ENCODE measurements around the gene STARD3NL. TPM values are rescaled to one million over a fixed set of nuclear protein-coding genes. Genes with fewer than 3 reads are reported as not detected.

Gene STARD3NL
- polyA plus RNA-seq, 3 donors: 36.6 to 100 (median 86.8) TPM

DNA sequence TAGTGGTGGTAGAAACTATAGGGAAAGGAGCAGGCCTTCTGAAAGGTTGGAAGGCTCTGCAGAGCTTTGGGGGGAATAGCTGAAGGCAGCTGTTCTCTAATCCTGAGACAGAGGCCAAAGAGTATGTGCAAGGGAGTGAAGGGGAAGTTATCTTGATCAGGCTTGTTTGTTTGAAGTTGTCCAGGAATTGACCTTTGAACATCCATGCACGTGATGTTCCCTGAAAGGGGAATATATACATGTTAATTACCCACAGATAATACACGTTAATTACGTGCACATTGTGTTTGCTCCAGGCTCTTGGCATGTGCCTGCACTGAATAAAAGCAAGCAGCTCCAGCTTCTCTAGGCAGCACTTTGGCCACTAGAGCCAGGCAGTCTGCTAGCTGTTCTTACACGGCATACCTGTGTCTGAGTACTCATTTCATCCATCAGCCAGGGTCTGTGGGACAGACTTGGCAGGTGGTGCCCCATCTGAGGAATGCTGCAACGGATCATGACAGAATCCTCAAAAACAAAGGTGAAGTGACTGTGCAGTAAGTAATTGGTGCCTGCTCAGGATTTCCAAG is 18.0 kb upstream of the STARD3NL start:
- Histone ChIP-seq H3K27ac (ENCODE audit: low read depth in 1 of 2, low read length in 2 of 2) (no peak overlapping the region), H3K9ac (ENCODE audit: insufficient read depth, low read length, poor library complexity, severe bottlenecking) (no peak overlapping the region), H4K20me1 (ENCODE audit: insufficient read depth, low read length) (no peaks in the 10 kb centered on the region), H3K4me3 (replicated peaks in 1 of 3; ENCODE audit: low read depth in 2 of 3, low read length in 3 of 3) (no peak overlapping the region), H2AFZ (ENCODE audit: insufficient read depth, low read depth, low read length, poor library complexity, severe bottlenecking) (no peak overlapping the region), H3K27me3 (ENCODE audit: control insufficient read depth in 2 of 2, insufficient read depth in 2 of 2, low read length in 2 of 2) (no peaks in the 10 kb centered on the region), H3K9me3 (replicated peaks in 1 of 2; ENCODE audit: control insufficient read depth in 1 of 2, insufficient read depth in 1 of 2, low read length in 2 of 2) (no peaks in the 10 kb centered on the region), H3K79me2 (ENCODE audit: insufficient read depth, low read length) (no peaks in the 10 kb centered on the region), H3K36me3 (replicated peaks in 1 of 2; ENCODE audit: control insufficient read depth in 1 of 2, insufficient read depth in 2 of 2, low read length in 2 of 2) (no peaks in the 10 kb centered on the region), H3K4me2 (replicated peaks; ENCODE audit: extremely low read depth, low read length, poor library complexity, severe bottlenecking) (no peak overlapping the region), H3K4me1 (ENCODE audit: control insufficient read depth in 1 of 2, insufficient read depth in 2 of 2, low read length in 2 of 2) (peaks cover 3 to 10% of the 10 kb centered on the region in 2 donors)
- Mint-ChIP-seq H3K27me3 (ENCODE audit: low read depth in 3 of 3) (no peaks in the 10 kb centered on the region), H3K9me3 (peaks cover 0 to 12% (median 2%) of the 10 kb centered on the region in 7 donors), H3K36me3 (no peaks in the 10 kb centered on the region), H3K4me1 (peaks cover 11% of the 10 kb centered on the region), H3K27ac (peak overlapping the region in 1 of 7 donors; percentile 18), H3K4me3 (no peak overlapping the region)
- 100% methylated on average over 4 of the region's 5 CpGs for WGBS (ENCODE audit: insufficient coverage)
- TF ChIP-seq, protein P1, sequence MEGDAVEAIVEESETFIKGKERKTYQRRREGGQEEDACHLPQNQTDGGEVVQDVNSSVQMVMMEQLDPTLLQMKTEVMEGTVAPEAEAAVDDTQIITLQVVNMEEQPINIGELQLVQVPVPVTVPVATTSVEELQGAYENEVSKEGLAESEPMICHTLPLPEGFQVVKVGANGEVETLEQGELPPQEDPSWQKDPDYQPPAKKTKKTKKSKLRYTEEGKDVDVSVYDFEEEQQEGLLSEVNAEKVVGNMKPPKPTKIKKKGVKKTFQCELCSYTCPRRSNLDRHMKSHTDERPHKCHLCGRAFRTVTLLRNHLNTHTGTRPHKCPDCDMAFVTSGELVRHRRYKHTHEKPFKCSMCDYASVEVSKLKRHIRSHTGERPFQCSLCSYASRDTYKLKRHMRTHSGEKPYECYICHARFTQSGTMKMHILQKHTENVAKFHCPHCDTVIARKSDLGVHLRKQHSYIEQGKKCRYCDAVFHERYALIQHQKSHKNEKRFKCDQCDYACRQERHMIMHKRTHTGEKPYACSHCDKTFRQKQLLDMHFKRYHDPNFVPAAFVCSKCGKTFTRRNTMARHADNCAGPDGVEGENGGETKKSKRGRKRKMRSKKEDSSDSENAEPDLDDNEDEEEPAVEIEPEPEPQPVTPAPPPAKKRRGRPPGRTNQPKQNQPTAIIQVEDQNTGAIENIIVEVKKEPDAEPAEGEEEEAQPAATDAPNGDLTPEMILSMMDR (IDR thresholded peaks at IDR 0.05): no peak
- DNase-seq: no peak
- intact Hi-C loops (cut with micrococcal nuclease): no loop called here

DNA sequence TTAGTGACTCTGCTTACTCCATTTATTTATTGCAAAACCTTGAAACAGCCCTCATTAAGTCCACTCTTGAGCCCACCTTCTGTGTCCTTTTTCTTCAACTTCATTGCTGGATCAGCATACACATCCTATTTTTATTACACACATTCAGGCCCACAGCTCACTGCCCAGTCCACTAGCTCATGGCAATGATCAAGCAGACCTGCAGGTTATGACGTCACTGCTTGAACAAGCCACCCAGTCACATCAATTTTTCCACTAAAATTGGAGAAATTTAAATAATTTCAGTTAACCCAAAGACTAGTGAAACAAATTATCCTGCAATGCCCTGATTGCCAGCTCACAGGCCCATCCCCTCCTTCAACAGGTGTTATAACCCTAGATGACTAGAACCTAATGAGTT is 16.0 kb upstream of the STARD3NL start:
- Histone ChIP-seq H3K79me2 (ENCODE audit: insufficient read depth, low read length) (no peaks in the 10 kb centered on the region), H3K36me3 (replicated peaks in 1 of 2; ENCODE audit: control insufficient read depth in 1 of 2, insufficient read depth in 2 of 2, low read length in 2 of 2) (no peaks in the 10 kb centered on the region), H3K27ac (ENCODE audit: low read depth in 1 of 2, low read length in 2 of 2) (no peak overlapping the region), H2AFZ (ENCODE audit: insufficient read depth, low read depth, low read length, poor library complexity, severe bottlenecking) (no peak overlapping the region), H3K4me3 (replicated peaks in 1 of 3; ENCODE audit: low read depth in 2 of 3, low read length in 3 of 3) (no peak overlapping the region), H3K4me2 (replicated peaks; ENCODE audit: extremely low read depth, low read length, poor library complexity, severe bottlenecking) (no peak overlapping the region), H3K27me3 (ENCODE audit: control insufficient read depth in 2 of 2, insufficient read depth in 2 of 2, low read length in 2 of 2) (no peaks in the 10 kb centered on the region), H3K9me3 (replicated peaks in 1 of 2; ENCODE audit: control insufficient read depth in 1 of 2, insufficient read depth in 1 of 2, low read length in 2 of 2) (no peaks in the 10 kb centered on the region), H3K9ac (ENCODE audit: insufficient read depth, low read length, poor library complexity, severe bottlenecking) (no peak overlapping the region), H3K4me1 (ENCODE audit: control insufficient read depth in 1 of 2, insufficient read depth in 2 of 2, low read length in 2 of 2) (peaks cover 3 to 10% of the 10 kb centered on the region in 2 donors), H4K20me1 (ENCODE audit: insufficient read depth, low read length) (no peaks in the 10 kb centered on the region)
- no peak for DNase-seq
- intact Hi-C loops (cut with micrococcal nuclease): no loop called here
- TF ChIP-seq, protein P1 (IDR thresholded peaks at IDR 0.05): no peak
- Mint-ChIP-seq H3K4me3 (no peak overlapping the region), H3K9me3 (peaks cover 0 to 3% (median 0%) of the 10 kb centered on the region in 7 donors), H3K27ac (no peak overlapping the region), H3K36me3 (no peaks in the 10 kb centered on the region), H3K4me1 (peaks cover 9% of the 10 kb centered on the region), H3K27me3 (ENCODE audit: low read depth in 3 of 3) (no peaks in the 10 kb centered on the region)
- 89% methylated on average over 1 of the region's 1 CpG for WGBS (ENCODE audit: insufficient coverage)
